Loucy (cell line): Measurements from ENCODE around the gene KLF6.

Experiments used
- EZH2phosphoT487 ChIP-seq: fragments of 200-600 bp; IDR thresholded peaks from 2 replicates; pipeline ENCODE4 v1.6.1; 2018; ENCODE audit warnings: antibody characterized with exemption, mild to moderate bottlenecking, moderate library complexity, borderline replicate concordance
- TF ChIP-seq, protein P1 (sequence below): fragments of 200-600 bp; sonication (generic); conservative IDR thresholded peaks from 2 replicates; pipeline ENCODE4 v1.5.1; 2014; ENCODE audit warnings: mild to moderate bottlenecking, antibody characterized with exemption, low read length

DNA sequence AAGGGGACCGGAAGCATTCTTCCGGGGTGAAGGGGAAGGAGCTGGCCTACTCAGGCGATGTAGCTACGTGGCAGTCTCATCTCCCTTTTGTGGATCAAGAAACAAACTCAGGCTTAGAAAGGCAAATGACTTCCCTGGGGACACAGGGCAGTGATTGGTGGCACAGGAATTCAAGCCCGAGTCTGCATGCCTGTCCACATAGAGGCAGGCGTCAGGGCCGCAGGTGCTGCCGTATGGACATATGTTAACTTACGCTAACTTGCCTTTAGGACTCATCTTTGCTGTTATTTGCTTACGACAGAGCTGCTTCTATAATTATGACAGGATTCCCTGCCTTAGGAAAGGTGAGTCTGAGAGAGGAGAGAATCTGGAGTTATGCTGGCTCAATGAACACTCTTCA, 42.3 kb upstream of the KLF6 start:
- TF ChIP-seq, protein P1, sequence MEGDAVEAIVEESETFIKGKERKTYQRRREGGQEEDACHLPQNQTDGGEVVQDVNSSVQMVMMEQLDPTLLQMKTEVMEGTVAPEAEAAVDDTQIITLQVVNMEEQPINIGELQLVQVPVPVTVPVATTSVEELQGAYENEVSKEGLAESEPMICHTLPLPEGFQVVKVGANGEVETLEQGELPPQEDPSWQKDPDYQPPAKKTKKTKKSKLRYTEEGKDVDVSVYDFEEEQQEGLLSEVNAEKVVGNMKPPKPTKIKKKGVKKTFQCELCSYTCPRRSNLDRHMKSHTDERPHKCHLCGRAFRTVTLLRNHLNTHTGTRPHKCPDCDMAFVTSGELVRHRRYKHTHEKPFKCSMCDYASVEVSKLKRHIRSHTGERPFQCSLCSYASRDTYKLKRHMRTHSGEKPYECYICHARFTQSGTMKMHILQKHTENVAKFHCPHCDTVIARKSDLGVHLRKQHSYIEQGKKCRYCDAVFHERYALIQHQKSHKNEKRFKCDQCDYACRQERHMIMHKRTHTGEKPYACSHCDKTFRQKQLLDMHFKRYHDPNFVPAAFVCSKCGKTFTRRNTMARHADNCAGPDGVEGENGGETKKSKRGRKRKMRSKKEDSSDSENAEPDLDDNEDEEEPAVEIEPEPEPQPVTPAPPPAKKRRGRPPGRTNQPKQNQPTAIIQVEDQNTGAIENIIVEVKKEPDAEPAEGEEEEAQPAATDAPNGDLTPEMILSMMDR: no peak
- TF ChIP-seq EZH2phosphoT487: no peak
